ENCODE data around the gene OR1I1.

Gene OR1I1

DNA sequence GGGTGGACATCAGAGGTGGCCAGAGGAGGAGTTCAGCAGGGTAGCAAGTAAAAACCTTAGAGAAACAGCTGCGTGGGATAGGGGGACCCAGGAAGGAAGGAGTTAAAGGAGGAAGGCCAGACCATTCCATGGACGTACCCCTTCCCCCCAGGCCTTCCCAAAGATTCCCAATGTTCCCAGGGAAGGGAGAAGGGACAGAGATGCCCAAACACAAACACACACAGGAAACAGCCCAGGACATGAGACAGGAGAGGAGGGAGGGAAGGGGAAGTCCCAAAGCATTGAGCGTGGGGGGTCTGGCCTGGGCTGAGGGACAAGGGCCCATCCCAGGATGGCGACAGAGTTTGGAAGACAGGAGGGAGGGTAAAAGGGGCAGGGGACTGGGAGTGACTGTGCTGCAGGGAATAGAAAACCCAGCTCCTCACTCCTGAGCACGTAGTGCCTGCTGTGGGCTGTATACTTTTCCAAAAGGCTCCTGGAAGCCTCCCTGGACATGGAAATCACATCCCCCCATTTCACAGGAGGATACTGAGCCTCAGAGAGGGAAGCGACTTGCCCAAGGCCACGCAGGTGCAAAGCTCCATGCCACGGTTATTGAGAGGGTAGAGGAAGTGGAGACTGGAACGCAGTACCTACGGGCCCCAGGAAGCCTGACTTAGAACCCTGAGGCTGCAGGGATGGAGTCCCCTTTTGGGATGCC is 26.3 kb downstream of the OR1I1 start:
- Histone ChIP-seq H3K27me3 (ENCODE audit: control insufficient read depth, insufficient read depth, low read length) (no peaks in the 10 kb centered on the region), H3K9me3 (ENCODE audit: control insufficient read depth, low read length) (no peaks in the 10 kb centered on the region), H2AFZ (peak overlapping the region; percentile 95), H3K36me3 (ENCODE audit: control insufficient read depth, insufficient read depth, low read length) (no peaks in the 10 kb centered on the region), H3K9ac (no peak overlapping the region), H3K27ac (peak overlapping the region; percentile 55), H3K4me3 (ENCODE audit: low read depth, low read length) (peak overlapping the region; percentile 59), H3K4me2 (ENCODE audit: low read length) (peak overlapping the region; percentile 48), H3K79me2 (no peaks in the 10 kb centered on the region), H3K4me1 (peaks cover 5% of the 10 kb centered on the region)
- TF ChIP-seq, protein P1, sequence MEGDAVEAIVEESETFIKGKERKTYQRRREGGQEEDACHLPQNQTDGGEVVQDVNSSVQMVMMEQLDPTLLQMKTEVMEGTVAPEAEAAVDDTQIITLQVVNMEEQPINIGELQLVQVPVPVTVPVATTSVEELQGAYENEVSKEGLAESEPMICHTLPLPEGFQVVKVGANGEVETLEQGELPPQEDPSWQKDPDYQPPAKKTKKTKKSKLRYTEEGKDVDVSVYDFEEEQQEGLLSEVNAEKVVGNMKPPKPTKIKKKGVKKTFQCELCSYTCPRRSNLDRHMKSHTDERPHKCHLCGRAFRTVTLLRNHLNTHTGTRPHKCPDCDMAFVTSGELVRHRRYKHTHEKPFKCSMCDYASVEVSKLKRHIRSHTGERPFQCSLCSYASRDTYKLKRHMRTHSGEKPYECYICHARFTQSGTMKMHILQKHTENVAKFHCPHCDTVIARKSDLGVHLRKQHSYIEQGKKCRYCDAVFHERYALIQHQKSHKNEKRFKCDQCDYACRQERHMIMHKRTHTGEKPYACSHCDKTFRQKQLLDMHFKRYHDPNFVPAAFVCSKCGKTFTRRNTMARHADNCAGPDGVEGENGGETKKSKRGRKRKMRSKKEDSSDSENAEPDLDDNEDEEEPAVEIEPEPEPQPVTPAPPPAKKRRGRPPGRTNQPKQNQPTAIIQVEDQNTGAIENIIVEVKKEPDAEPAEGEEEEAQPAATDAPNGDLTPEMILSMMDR (IDR thresholded peaks at IDR 0.05), result no peak

DNA sequence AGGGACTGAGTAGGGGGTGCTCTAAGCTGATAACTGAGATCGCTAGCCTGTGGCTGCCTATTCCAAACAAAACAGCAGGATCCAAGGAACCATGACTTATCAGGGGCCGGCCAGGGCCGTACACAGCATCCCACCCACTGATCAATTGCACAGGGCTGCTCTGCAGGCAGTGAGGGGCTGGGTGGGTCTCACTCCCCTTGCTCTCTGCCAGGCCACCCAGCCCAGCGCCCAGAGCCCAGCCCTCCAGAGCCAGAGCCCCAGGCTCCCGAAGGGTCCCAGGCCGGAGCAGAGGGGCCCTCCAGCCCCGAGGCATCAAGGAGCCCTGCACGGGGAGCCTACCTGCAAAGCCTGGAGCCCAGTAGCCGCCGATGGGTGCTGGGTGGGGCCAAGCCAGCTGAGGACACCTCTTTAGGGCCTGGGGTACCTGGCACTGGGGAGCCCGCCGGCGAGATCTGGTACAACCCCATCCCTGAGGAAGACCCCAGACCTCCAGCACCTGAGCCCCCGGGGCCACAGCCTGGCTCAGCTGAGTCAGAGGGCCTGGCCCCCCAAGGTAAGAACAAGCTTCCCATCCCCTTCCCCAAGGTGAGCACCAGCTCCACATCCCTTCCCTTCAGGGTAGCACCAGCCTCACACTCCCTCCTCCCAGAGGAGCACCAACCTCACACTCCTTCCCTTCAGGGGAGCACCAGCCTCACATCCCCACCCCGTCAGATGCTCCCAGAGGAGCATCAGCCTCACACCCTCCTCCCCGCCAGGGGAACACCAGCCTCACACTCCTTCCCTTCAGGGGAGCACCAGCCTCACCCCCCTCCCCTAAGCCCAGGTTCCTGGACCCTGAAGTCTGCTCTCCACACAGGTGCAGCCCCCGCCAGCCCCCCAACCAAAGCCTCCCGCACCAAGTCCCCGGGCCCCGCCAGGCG is 27.1 kb downstream of the OR1I1 start:
- Histone ChIP-seq H3K36me3 (ENCODE audit: control insufficient read depth, insufficient read depth, low read length) (no peaks in the 10 kb centered on the region), H3K4me2 (ENCODE audit: low read length) (no peak overlapping the region), H3K4me3 (ENCODE audit: low read depth, low read length) (no peak overlapping the region), H3K27me3 (ENCODE audit: control insufficient read depth, insufficient read depth, low read length) (no peaks in the 10 kb centered on the region), H2AFZ (no peak overlapping the region), H3K9ac (no peak overlapping the region), H3K27ac (no peak overlapping the region), H3K4me1 (peaks cover 5% of the 10 kb centered on the region), H3K79me2 (no peaks in the 10 kb centered on the region), H3K9me3 (ENCODE audit: control insufficient read depth, low read length) (no peaks in the 10 kb centered on the region)
- TF ChIP-seq, protein P1 (IDR thresholded peaks at IDR 0.05), result no peak

DNA sequence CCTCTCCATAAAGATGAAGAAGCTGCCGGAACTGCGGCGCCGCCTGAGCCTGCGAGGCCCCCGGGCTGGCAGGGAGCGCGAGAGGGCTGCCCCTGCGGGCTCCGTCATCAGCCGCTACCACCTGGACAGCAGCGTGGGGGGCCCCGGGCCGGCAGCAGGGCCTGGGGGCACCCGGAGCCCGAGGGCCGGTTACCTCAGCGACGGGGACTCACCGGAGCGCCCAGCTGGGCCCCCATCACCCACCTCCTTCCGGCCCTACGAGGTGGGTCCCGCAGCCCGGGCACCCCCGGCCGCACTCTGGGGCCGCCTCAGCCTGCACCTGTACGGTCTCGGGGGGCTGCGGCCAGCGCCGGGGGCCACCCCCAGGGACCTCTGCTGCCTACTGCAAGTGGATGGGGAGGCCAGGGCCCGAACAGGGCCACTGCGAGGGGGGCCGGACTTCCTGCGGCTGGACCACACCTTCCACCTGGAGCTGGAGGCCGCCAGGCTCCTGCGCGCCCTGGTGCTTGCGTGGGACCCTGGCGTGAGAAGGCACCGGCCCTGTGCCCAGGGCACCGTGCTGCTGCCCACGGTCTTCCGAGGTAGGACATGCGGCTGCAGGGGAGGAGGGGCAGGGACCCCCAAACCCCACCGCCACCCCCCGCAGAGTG is 27.9 kb downstream of the OR1I1 start:
- Histone ChIP-seq H2AFZ (no peak overlapping the region), H3K79me2 (no peaks in the 10 kb centered on the region), H3K36me3 (ENCODE audit: control insufficient read depth, insufficient read depth, low read length) (no peaks in the 10 kb centered on the region), H3K9ac (no peak overlapping the region), H3K4me3 (ENCODE audit: low read depth, low read length) (no peak overlapping the region), H3K4me2 (ENCODE audit: low read length) (no peak overlapping the region), H3K27ac (no peak overlapping the region), H3K27me3 (ENCODE audit: control insufficient read depth, insufficient read depth, low read length) (no peaks in the 10 kb centered on the region), H3K4me1 (peaks cover 5% of the 10 kb centered on the region), H3K9me3 (ENCODE audit: control insufficient read depth, low read length) (no peaks in the 10 kb centered on the region)
- TF ChIP-seq, protein P1 (IDR thresholded peaks at IDR 0.05), result no peak

DNA sequence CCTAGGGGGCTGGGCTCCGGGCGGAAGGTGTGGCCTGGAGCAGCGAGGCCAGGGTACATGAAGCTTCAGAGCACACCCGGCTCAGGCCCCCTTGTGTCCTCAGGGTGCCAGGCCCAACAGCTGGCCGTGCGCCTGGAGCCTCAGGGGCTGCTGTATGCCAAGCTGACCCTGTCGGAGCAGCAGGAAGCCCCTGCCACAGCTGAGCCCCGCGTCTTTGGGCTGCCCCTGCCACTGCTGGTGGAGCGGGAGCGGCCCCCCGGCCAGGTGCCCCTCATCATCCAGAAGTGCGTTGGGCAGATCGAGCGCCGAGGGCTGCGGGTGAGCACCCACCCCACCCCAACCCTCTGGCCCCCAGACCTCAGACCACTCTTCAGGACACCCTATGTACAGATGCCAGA is 28.4 kb downstream of the OR1I1 start:
- Histone ChIP-seq H3K4me1 (peaks cover 5% of the 10 kb centered on the region), H3K36me3 (ENCODE audit: control insufficient read depth, insufficient read depth, low read length) (no peaks in the 10 kb centered on the region), H3K4me3 (ENCODE audit: low read depth, low read length) (no peak overlapping the region), H3K4me2 (ENCODE audit: low read length) (no peak overlapping the region), H3K27me3 (ENCODE audit: control insufficient read depth, insufficient read depth, low read length) (no peaks in the 10 kb centered on the region), H3K79me2 (no peaks in the 10 kb centered on the region), H3K9me3 (ENCODE audit: control insufficient read depth, low read length) (no peaks in the 10 kb centered on the region), H2AFZ (no peak overlapping the region), H3K9ac (no peak overlapping the region), H3K27ac (no peak overlapping the region)
- TF ChIP-seq, protein P1 (IDR thresholded peaks at IDR 0.05), result no peak

Data from parathyroid adenoma (tissue), 2 donors.